Fibroblast of villous mesenchyme (primary cell): ENCODE measurements around the gene ADARB2. TPM values are rescaled to one million over a fixed set of nuclear protein-coding genes. Genes with fewer than 3 reads are reported as not detected.

Experiments
- DNase-seq: peaks from one replicate; pipeline ENCODE4 v3.0.0-alpha.2; 2010; ENCODE audit warnings: low read depth
- H3K4me3 ChIP-seq: 2 replicates; pipeline ENCODE4 v1.5.1; 2011; ENCODE audit warnings: low read depth, mild to moderate bottlenecking, low read length
- total RNA-seq: library from RNA; depleted of rRNA; stranded (reverse); fragments of >200 nt; gene quantifications from 2 replicates; pipeline ENCODE4 v1.2.3, GENCODE V29; 2012
- TF ChIP-seq, protein P1 (sequence below): IDR thresholded peaks from 2 replicates; pipeline ENCODE4 v1.5.1; 2012; ENCODE audit warnings: low read depth, mild to moderate bottlenecking, low read length; ENCODE audit not compliant: insufficient read depth

The ADARB2 gene
- total RNA-seq, 1 donor, result not detected

DNA sequence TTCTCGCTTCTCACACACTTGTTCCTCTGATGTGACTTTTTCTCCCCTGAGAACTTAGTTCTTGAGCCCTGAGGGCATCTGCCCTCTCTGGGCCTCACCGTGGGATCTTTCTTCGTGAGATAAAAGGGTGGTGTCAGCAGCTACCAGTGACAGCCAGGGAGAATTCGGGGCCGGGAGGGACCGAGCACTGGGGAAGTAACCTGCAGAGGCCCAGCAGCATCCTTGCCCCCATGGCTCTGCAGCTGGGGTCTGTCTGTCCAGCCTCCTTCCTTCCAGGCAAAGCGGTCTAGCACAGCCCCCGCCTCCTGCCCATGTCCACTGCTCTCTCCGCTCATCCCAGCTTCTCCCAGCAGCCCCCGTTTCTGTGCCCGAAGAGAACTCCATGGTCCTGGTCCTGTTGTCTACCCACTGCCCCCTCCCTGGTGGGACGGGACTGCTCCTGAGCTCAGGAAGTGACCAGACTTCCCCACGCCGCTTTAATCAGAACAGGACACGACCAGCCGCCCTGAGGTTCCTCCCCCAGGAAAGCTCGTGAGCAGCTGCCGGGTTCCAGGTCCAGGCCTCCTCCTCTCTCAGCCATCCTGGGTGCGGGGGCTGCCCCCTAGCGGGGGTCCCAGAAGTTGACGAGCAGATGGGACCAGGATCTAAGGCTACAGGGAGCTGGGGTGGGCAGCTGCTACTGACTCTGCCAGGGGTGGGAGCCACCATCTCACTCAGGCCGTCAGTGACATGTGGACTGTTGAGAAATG lies 493.7 kb downstream of the ADARB2 start:
- TF ChIP-seq, protein P1, sequence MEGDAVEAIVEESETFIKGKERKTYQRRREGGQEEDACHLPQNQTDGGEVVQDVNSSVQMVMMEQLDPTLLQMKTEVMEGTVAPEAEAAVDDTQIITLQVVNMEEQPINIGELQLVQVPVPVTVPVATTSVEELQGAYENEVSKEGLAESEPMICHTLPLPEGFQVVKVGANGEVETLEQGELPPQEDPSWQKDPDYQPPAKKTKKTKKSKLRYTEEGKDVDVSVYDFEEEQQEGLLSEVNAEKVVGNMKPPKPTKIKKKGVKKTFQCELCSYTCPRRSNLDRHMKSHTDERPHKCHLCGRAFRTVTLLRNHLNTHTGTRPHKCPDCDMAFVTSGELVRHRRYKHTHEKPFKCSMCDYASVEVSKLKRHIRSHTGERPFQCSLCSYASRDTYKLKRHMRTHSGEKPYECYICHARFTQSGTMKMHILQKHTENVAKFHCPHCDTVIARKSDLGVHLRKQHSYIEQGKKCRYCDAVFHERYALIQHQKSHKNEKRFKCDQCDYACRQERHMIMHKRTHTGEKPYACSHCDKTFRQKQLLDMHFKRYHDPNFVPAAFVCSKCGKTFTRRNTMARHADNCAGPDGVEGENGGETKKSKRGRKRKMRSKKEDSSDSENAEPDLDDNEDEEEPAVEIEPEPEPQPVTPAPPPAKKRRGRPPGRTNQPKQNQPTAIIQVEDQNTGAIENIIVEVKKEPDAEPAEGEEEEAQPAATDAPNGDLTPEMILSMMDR, result no peak
- no peak for DNase-seq
- H3K4me3 ChIP-seq, result no peak overlapping the region

DNA sequence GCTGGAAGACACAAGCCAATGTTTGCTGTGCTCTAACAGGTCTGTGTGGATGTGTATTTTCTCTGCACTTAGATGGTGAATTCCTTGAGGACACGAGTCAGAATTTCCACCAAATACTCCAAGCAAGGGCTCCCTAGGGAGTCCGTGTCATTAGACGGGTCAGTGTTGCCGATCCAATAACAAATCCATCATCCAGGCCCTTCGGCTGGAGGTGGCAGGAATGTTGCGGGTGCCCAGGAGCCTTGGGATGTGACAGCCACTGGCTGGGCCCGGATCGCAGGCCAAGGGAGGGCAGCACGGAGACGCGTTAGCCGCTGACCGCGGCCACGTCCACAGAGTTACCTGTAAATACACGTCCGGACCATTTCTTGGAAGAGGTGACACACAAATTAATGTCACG lies 494.4 kb downstream of the ADARB2 start:
- no peak for DNase-seq
- no peak overlapping the region for H3K4me3 ChIP-seq
- TF ChIP-seq, protein P1, result no peak

DNA sequence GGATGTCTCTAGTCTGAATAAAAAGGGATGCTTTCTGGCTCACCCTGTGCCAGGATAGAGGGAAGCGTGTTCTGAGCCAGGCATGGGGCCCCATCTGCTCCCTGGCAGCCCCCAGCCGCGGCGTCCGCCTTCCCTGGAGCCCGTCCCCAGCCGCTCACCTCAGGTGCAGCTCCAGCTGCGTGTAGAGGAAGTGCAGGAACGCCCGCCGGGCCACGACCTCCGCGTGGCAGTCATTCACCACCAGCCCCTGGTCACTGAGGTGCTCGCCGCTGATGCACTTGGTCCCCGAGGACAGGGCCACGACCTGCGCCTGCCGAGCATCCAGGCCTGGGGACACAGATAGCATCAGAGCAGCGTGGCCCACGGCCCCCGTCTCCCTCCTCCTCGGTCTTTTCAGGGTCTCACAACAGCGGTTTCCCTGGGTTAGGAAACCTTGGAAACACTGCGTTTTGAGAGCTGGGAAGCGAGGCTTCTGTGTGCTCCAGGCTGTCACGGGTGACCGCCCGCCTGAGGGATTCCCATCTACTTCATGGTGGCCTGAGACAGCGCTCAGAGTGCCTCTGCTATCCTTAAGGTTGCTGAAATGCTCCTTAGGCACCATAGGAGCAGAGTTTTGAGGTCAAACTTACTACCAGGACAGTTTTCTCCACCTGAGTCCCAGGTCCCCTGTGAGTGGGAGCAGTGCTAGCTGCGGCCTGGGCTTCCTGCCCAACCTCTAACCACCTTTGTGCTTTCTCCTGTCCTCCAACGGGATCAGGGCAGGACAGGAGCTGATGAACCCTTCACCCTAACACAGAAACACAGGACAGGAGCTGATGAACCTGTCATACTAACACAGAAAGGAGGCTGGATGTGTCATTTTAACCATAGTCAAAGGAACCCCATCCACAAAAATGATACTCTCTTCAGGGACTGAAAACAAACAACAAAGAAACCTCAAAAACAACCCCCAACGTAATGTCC lies 495.1 kb downstream of the ADARB2 start:
- no peak for DNase-seq
- TF ChIP-seq, protein P1, result no peak

DNA sequence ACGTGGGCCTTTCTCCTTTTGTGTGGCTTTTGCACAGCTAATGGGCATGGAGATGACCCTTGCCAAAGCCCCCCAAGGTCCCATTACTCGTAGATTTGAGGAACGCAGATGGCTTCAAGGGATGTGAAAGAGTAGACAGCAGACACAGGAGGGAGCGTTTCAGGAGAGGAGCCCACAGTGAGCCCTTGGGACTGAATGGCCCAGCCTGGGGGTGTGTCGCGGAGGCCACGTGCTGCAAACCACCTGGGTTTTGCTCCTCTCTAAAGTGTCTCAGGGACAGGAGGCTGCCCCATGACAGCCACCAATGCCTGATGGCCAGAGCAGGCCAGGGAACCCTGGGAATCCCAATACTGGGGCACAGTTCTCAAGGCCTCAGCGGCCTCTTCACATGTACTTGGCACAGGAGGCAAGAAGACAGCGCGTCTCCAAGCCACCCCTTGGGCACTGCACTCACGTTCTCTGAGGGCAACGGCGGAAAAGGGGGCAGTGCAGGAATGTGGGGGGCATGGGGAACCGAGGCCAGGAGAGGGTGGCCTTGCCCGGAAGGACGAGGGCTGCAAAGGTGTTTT lies 495.9 kb downstream of the ADARB2 start:
- TF ChIP-seq, protein P1, result no peak

More for the DNA sequence above, 495.1 kb downstream of the ADARB2 start:
- H3K4me3 ChIP-seq, result no peak overlapping the region

DNA sequence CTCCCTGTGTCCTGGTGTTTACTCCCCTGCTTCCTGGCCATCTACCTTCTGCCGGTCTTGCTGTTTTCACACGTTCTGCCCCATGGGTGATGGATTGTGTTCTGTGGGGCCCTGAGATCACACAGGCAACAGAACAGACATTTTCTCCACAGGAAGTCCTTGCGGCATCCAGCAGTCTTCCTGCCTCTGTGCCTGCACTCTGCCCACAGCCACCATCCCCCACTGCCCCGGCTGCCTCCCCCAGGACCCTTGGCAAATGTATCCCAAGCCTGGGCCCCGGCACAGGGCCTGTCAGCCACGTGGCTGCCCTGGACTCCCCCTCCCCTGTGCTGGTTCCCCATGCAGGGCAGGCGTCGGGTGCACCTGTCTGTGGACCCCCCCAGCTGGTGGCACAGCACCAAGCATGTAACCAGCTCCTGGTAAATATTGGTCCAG lies 497.0 kb downstream of the ADARB2 start:
- no peak for DNase-seq
- TF ChIP-seq, protein P1, result no peak
- H3K4me3 ChIP-seq, result no peak overlapping the region

More for the DNA sequence above, 495.9 kb downstream of the ADARB2 start:
- no peak for DNase-seq
- no peak overlapping the region for H3K4me3 ChIP-seq

DNA sequence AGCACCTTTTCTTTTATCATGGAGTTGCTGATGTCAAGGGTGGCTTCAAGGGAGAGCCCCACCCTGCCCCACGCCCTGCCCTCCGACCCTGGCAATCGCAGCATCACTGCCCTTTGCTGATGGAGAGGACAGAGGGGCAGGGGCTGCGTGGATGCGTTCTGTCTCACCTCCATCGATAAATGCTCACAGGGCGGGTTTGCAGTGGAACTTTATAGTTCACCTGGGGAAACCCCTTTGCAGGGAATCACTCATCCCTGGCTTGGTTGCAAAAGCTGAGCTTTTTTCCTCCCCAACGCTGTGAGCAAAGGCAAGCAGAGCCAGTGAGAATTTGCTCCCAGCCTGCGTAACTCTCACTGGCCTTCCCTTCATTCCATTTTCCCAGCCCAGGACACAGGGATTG lies 504.3 kb downstream of the ADARB2 start:
- no peak for DNase-seq
- TF ChIP-seq, protein P1, result no peak
- no peak overlapping the region for H3K4me3 ChIP-seq
